HL-60 (cell line): Measurements from ENCODE around the gene FZR1.

ENCODE experiments used
- DNase-seq, 2 experiments: peaks; one replicate each; pipeline ENCODE4 v3.0.0-alpha.2; 2010 to 2020; ENCODE audit warnings: low read depth in 1 of 2, low spot score in 1 of 2
- H3K27ac ChIP-seq: fragments of 250-450 bp; sonication (Bioruptor Pico); replicated peaks from 2 replicates; pipeline ENCODE4 v1.5.1; 2020; ENCODE audit warnings: mild to moderate bottlenecking, moderate library complexity
- H3K27me3 ChIP-seq: fragments of 250-450 bp; sonication (Bioruptor Pico); 2 replicates; pipeline ENCODE4 v1.5.1; 2021; ENCODE audit warnings: mild to moderate bottlenecking, moderate library complexity; ENCODE audit not compliant: insufficient read depth, poor library complexity, severe bottlenecking
- H3K4me3 ChIP-seq: replicated peaks from 2 replicates; pipeline ENCODE4 v1.5.1; 2011; ENCODE audit warnings: mild to moderate bottlenecking, control low read depth, low read length; ENCODE audit not compliant: insufficient read depth
- GABPA ChIP-seq: IDR thresholded peaks from 2 replicates; pipeline ENCODE4 v1.6.1; 2012; ENCODE audit warnings: low read depth
- POLR2AphosphoS5 ChIP-seq: IDR thresholded peaks from 2 replicates; pipeline ENCODE4 v1.6.1; 2012; ENCODE audit warnings: low read depth
- SPI1 ChIP-seq: IDR thresholded peaks from 2 replicates; pipeline ENCODE4 v1.6.1; 2012; ENCODE audit warnings: low read depth, mild to moderate bottlenecking, borderline replicate concordance
- TF ChIP-seq, protein P1 (sequence below): IDR thresholded peaks from 2 replicates; pipeline ENCODE4 v1.6.1; 2012; ENCODE audit warnings: low read depth; ENCODE audit not compliant: insufficient replicate concordance
- TF ChIP-seq, protein P2 (sequence below): IDR thresholded peaks from one replicate; pipeline ENCODE4 v1.5.1; 2011; ENCODE audit warnings: low read length, control low read depth, inconsistent platforms; ENCODE audit not compliant: insufficient read depth

FZR1 gene

DNA sequence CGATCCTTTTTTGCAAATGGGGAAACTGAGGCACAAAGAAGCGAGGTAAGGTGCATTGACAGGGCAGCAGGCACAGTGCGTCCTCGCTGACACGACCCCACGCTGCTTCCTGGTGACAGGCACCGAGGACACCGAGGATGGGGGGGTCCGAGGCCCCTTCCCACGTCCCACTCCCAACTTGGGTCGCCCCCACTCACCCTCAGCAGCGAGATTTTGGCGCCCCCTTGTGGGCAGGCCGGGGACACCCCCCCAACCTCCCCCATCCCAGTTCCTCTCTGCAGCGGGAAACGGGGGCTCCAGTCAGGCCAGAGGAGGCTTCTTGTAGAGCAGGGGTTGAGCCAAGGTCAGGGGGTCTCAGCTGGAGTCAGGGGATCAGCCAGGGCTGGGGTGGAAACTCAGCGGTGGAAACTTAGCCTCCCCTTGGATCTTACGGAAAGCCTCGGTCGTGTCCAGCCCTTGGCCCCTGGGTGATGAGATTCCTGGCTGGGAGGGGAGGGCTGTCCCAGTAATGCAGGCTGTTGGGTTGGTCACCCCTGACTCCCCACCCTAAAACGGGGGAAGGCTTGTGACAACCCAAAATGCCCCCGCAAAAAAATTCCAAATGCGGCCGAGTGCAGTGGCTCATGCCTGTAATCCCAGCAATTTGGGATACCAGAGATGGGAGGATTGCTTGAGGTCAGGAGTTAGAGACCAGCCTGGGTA, 34.0 kb upstream of the FZR1 start:
- Histone ChIP-seq H3K4me3 (no peak overlapping the region), H3K27me3 (no peaks in the 10 kb centered on the region), H3K27ac (no peak overlapping the region)
- peak in 1 of 2 experiments; percentile 14 for DNase-seq
- TF ChIP-seq POLR2AphosphoS5 (no peak), SPI1 (peak; percentile 57; the same call in 1 of the 2 replicates), GABPA (no peak)
- TF ChIP-seq, protein P1, sequence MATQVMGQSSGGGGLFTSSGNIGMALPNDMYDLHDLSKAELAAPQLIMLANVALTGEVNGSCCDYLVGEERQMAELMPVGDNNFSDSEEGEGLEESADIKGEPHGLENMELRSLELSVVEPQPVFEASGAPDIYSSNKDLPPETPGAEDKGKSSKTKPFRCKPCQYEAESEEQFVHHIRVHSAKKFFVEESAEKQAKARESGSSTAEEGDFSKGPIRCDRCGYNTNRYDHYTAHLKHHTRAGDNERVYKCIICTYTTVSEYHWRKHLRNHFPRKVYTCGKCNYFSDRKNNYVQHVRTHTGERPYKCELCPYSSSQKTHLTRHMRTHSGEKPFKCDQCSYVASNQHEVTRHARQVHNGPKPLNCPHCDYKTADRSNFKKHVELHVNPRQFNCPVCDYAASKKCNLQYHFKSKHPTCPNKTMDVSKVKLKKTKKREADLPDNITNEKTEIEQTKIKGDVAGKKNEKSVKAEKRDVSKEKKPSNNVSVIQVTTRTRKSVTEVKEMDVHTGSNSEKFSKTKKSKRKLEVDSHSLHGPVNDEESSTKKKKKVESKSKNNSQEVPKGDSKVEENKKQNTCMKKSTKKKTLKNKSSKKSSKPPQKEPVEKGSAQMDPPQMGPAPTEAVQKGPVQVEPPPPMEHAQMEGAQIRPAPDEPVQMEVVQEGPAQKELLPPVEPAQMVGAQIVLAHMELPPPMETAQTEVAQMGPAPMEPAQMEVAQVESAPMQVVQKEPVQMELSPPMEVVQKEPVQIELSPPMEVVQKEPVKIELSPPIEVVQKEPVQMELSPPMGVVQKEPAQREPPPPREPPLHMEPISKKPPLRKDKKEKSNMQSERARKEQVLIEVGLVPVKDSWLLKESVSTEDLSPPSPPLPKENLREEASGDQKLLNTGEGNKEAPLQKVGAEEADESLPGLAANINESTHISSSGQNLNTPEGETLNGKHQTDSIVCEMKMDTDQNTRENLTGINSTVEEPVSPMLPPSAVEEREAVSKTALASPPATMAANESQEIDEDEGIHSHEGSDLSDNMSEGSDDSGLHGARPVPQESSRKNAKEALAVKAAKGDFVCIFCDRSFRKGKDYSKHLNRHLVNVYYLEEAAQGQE = no peak
- TF ChIP-seq, protein P2, sequence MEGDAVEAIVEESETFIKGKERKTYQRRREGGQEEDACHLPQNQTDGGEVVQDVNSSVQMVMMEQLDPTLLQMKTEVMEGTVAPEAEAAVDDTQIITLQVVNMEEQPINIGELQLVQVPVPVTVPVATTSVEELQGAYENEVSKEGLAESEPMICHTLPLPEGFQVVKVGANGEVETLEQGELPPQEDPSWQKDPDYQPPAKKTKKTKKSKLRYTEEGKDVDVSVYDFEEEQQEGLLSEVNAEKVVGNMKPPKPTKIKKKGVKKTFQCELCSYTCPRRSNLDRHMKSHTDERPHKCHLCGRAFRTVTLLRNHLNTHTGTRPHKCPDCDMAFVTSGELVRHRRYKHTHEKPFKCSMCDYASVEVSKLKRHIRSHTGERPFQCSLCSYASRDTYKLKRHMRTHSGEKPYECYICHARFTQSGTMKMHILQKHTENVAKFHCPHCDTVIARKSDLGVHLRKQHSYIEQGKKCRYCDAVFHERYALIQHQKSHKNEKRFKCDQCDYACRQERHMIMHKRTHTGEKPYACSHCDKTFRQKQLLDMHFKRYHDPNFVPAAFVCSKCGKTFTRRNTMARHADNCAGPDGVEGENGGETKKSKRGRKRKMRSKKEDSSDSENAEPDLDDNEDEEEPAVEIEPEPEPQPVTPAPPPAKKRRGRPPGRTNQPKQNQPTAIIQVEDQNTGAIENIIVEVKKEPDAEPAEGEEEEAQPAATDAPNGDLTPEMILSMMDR = peak; percentile 26

DNA sequence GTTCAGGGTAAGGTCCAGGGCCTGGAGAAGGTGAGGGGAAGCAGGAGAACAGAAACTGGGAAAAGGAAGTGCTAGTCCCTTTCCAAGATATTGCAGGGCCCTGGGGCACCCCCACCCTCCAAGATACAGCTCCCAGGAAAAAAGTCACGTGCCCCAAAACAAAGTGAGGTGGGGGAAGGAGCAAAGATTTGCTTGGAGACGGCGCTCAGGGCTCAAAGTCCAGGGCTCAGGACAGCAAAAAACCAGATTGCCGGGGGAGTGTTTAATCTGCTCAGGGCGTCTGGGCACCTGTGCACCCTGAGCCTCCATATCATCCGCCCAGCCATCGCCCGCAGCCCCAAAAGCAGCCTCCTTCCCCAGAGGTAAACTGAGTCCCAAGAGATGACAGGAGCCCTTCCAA, 32.1 kb upstream of the FZR1 start:
- no peak for TF ChIP-seq GABPA
- TF ChIP-seq, protein P1 = no peak
- TF ChIP-seq, protein P2 = no peak
- TF ChIP-seq SPI1 = no peak
- TF ChIP-seq POLR2AphosphoS5 = no peak
- no peak overlapping the region for H3K27ac ChIP-seq
- no peaks in the 10 kb centered on the region for H3K27me3 ChIP-seq
- DNase-seq = no peak
- H3K4me3 ChIP-seq = no peak overlapping the region

DNA sequence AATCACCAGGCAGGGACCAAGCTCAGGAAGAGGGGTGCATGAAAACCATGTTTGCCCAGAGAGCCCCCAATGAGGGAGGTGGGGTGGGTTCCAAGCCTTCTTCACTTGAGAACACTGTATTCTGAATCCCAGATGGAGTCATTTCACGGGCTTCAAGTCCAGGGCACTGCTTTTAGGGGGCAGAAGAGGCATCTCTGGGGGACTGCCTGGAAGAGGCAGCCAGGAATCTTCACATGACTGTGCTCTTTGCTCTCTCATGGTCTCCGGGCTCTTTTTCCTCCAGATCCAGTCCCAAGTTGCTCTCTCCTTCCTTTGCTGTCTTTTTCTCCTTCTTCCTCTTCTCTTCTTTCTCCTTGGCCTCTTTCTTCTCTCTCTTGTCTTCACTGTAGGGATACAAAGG, 31.5 kb upstream of the FZR1 start:
- H3K27me3 ChIP-seq = no peaks in the 10 kb centered on the region
- H3K4me3 ChIP-seq = no peak overlapping the region
- DNase-seq = no peak
- TF ChIP-seq POLR2AphosphoS5 = no peak
- no peak for TF ChIP-seq SPI1
- TF ChIP-seq, protein P1 = no peak
- TF ChIP-seq, protein P2 = no peak
- no peak for TF ChIP-seq GABPA
- H3K27ac ChIP-seq = no peak overlapping the region
